Tibial nerve (tissue), 3 donors: ENCODE data around the gene GABRA5.

Source experiments
- POLR2A ChIP-seq, 2 donors: fragments of 450-650 bp; IDR thresholded peaks; one replicate each; pipeline ENCODE4 v1.6.1; 2017; ENCODE audit warnings: antibody characterized with exemption in 2 of 2, mild to moderate bottlenecking in 2 of 2, moderate library complexity in 2 of 2
- TF ChIP-seq, protein P1 (sequence below), 5 experiments: fragments of 200-600 bp in 3 of 5; fragments of 450-650 bp in 2 of 5; sonication (generic) in 3 of 5; IDR thresholded peaks; one replicate each; pipeline ENCODE4 v1.5.1; 2016 to 2019; ENCODE audit warnings: antibody characterized with exemption in 5 of 5, mild to moderate bottlenecking in 3 of 5, moderate library complexity in 2 of 5

DNA sequence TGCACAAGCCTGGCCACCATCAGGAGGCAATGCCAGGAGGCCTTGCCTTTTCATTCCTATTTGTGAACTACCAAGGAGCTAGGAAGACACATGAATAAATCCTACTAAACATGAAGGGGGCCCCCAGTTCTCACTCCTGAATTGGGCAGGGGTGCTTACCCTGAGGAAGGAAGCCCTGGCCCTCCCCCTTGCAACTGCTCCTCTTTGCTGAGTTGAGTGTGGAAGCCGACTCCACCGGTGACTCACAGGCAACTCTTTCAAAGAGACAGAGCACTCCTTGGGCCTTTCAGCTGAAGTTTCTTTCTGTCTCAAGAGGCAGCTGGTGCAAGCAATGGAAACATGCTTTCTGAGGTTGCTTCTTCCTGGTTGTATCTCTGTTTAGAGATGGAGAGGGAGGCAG is 105.8 kb downstream of the GABRA5 start:
- TF ChIP-seq, protein P1, sequence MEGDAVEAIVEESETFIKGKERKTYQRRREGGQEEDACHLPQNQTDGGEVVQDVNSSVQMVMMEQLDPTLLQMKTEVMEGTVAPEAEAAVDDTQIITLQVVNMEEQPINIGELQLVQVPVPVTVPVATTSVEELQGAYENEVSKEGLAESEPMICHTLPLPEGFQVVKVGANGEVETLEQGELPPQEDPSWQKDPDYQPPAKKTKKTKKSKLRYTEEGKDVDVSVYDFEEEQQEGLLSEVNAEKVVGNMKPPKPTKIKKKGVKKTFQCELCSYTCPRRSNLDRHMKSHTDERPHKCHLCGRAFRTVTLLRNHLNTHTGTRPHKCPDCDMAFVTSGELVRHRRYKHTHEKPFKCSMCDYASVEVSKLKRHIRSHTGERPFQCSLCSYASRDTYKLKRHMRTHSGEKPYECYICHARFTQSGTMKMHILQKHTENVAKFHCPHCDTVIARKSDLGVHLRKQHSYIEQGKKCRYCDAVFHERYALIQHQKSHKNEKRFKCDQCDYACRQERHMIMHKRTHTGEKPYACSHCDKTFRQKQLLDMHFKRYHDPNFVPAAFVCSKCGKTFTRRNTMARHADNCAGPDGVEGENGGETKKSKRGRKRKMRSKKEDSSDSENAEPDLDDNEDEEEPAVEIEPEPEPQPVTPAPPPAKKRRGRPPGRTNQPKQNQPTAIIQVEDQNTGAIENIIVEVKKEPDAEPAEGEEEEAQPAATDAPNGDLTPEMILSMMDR (IDR thresholded peaks at IDR 0.05): no peak
- no peak for TF ChIP-seq POLR2A (IDR thresholded peaks at IDR 0.05)
